ENCODE results near the gene KDM4C. TPM values are rescaled to one million over a fixed set of nuclear protein-coding genes. Genes with fewer than 3 reads are reported as not detected.

The KDM4C gene
- polyA plus RNA-seq, 4 donors: 13.4 to 19.0 (median 17.3) TPM

Other genes with a start within 250 kb of the KDM4C start
- 10 to 100 TPM; 18.2 to 22.7 (median 20.2) TPM for gene GLDC, start 112.2 kb upstream of the KDM4C start, polyA plus RNA-seq (ENCODE audit: insufficient read length in 4 of 4)